ENCODE data around the gene MAP2K5. TPM values are rescaled to one million over a fixed set of nuclear protein-coding genes. Genes with fewer than 3 reads are reported as not detected.

The MAP2K5 gene
- polyA plus RNA-seq, 2 of the 4 experiments (the other 2 are of a cell fraction): 7.8 to 11.0 TPM

DNA sequence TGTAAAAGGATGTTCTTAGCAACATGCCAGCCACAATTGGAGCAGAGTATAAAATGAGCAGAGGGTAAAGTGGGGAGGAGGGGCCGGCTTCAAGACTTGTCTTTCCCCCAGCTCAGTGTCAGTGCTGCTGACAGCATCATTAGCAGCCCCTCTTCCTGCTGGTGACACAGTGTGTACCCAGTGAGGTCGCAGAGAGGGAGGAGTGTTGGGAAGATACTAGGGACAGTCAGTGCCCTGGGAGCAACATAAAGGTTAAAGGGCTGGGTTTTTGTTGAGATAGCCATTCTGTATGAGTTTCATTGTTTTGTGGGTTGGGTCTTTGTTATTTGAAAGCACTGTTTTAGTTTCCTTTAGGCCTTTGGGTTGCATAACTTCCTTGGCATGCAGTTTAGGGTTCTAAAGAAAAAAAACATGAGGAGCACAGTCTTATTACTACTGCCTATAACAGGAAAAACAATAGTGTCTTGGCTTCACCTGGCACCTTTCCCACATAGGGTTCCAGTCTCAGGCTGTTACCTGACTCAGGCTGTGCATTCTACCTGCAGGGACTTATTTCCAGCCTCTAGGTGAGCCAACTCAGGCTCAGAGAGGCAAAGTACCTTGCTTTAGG lies 188.7 kb downstream of the MAP2K5 start:
- ChIA-PET CTCF (no interaction called here), POLR2A (no interaction called here)
- DNase-seq (ENCODE audit: low read depth in 1 of 2, low spot score in 1 of 2) (no peak), ATAC-seq (peak; percentile 26 to 34; a peak in 1 of 6 replicates), FAIRE-seq (no peak)
- Histone ChIP-seq H3K4me3 (no peak overlapping the region), H3K9me3 (no peaks in the 10 kb centered on the region), H3K4me1 (no peaks in the 10 kb centered on the region), H3K4me2 (no peak overlapping the region), H3K27ac (no peak overlapping the region)
- TF ChIP-seq CBX2 (IDR thresholded peaks at IDR 0.05; ENCODE audit: borderline replicate concordance, low read depth): no peak
- no peak for TF ChIP-seq PHF8 (IDR thresholded peaks at IDR 0.05; ENCODE audit: borderline replicate concordance, low read depth)
- no peak for TF ChIP-seq REST (IDR thresholded peaks at IDR 0.05)
- no peak for TF ChIP-seq HDAC2 (IDR thresholded peaks at IDR 0.05)
- TF ChIP-seq GATA3 (IDR thresholded peaks at IDR 0.05; ENCODE audit: borderline replicate concordance): no peak
- no peak for TF ChIP-seq MAFK (IDR thresholded peaks at IDR 0.05; ENCODE audit: partially characterized antibody)
- TF ChIP-seq HOXB5 (CRISPR knock-in tag; IDR thresholded peaks at IDR 0.05): no peak
- TF ChIP-seq FOXS1 (CRISPR knock-in tag; IDR thresholded peaks at IDR 0.05): no peak
- TF ChIP-seq SMC3 (IDR thresholded peaks at IDR 0.05): no peak
- TF ChIP-seq JUN (IDR thresholded peaks at IDR 0.05): no peak
- TF ChIP-seq CTCF (IDR thresholded peaks at IDR 0.05): no peak
- WGBS (ENCODE audit: missing lambda C conversion rate): 36% methylated on average over 2 of the region's 2 CpGs

GRCh38 chr15:67732164-67732563 lies 189.7 kb downstream of the MAP2K5 start:
- no peak overlapping the region for H3K4me3 ChIP-seq
- H3K4me1 ChIP-seq: no peaks in the 10 kb centered on the region
- ChIA-PET POLR2A (no interaction called here), CTCF (interaction anchor here (1.0 kb wide), 1 partner anchor 25 kb away, joined by 3 read pairs; no protein-coding TSS in a partner anchor)
- no peak for TF ChIP-seq FOSB (CRISPR knock-in tag; IDR thresholded peaks at IDR 0.05)
- no peak for TF ChIP-seq RNF2 (IDR thresholded peaks at IDR 0.05; ENCODE audit: borderline replicate concordance, low read depth)
- TF ChIP-seq BHLHE40 (IDR thresholded peaks at IDR 0.05; ENCODE audit: low read depth, low read length): no peak
- no peak for TF ChIP-seq HOXA7 (CRISPR knock-in tag; IDR thresholded peaks at IDR 0.05)
- TF ChIP-seq CHD2 (IDR thresholded peaks at IDR 0.05; ENCODE audit: low read length, partially characterized antibody): no peak
- TF ChIP-seq RCOR1 (IDR thresholded peaks at IDR 0.05; ENCODE audit: low read depth, low read length): no peak
- TF ChIP-seq KDM1A (IDR thresholded peaks at IDR 0.05; ENCODE audit: low read depth): no peak
- TF ChIP-seq NR3C1 (IDR thresholded peaks at IDR 0.05): no peak
- no peak for TF ChIP-seq MAFK (IDR thresholded peaks at IDR 0.05; ENCODE audit: partially characterized antibody)
- TF ChIP-seq HEYL (CRISPR knock-in tag; IDR thresholded peaks at IDR 0.05): no peak
- no peak for TF ChIP-seq ESRRA (IDR thresholded peaks at IDR 0.05; ENCODE audit: borderline replicate concordance, low read length)
- TF ChIP-seq SREBF2 (IDR thresholded peaks at IDR 0.05): no peak
- no peak for TF ChIP-seq FOXS1 (CRISPR knock-in tag; IDR thresholded peaks at IDR 0.05)
- no peak for TF ChIP-seq ZFP36 (IDR thresholded peaks at IDR 0.05; ENCODE audit: borderline replicate concordance, partially characterized antibody)
- no peak for TF ChIP-seq CHD4 (IDR thresholded peaks at IDR 0.05; ENCODE audit: borderline replicate concordance)
- DNase-seq (ENCODE audit: low read depth in 1 of 2, low spot score in 1 of 2) (no peak), ATAC-seq (no peak), FAIRE-seq (no peak)
- no peaks in the 10 kb centered on the region for H3K9me3 ChIP-seq
- H3K4me2 ChIP-seq: no peak overlapping the region
- H3K27ac ChIP-seq: no peak overlapping the region
